HG03457 (cell line): Measurements from ENCODE around the gene ADGRV1.

Source experiments
- ATAC-seq: cut with Tn5 transposase; IDR thresholded peaks from one replicate; pipeline ENCODE4 v1.9.1; 2021; ENCODE audit warnings: moderate number of reproducible peaks; ENCODE audit not compliant: unreplicated experiment

ADGRV1 gene

GRCh38 chr5:91177639-91178038 is 619.0 kb downstream of the ADGRV1 start:
- ATAC-seq, result no peak

- no peak for ATAC-seq
Measured at GRCh38 chr5:91178461-91178860, 619.9 kb downstream of the ADGRV1 start.

- no peak for ATAC-seq
Measured at GRCh38 chr5:91179018-91179417, 620.4 kb downstream of the ADGRV1 start.

GRCh38 chr5:91180506-91180905 is 621.9 kb downstream of the ADGRV1 start:
- ATAC-seq, result no peak

GRCh38 chr5:91182763-91183162 is 624.2 kb downstream of the ADGRV1 start:
- no peak for ATAC-seq

- no peak for ATAC-seq
Measured at GRCh38 chr5:91183743-91184142, 625.1 kb downstream of the ADGRV1 start.

GRCh38 chr5:91186101-91186500 is 627.5 kb downstream of the ADGRV1 start:
- ATAC-seq, result no peak

- ATAC-seq, result no peak
Measured at GRCh38 chr5:91187032-91187431, 628.4 kb downstream of the ADGRV1 start.

GRCh38 chr5:91188755-91189154 is 630.2 kb downstream of the ADGRV1 start:
- no peak for ATAC-seq

- ATAC-seq, result peak; percentile 59
Measured at GRCh38 chr5:91189480-91190313, 631.1 kb downstream of the ADGRV1 start.

- no peak for ATAC-seq
Measured at GRCh38 chr5:91190314-91190690, 631.7 kb downstream of the ADGRV1 start.

- ATAC-seq, result no peak
Measured at GRCh38 chr5:91194824-91195381, 636.3 kb downstream of the ADGRV1 start.

GRCh38 chr5:91200692-91201091 is 642.1 kb downstream of the ADGRV1 start:
- ATAC-seq, result no peak

GRCh38 chr5:91206103-91206502 is 647.5 kb downstream of the ADGRV1 start:
- ATAC-seq, result no peak

- no peak for ATAC-seq
Measured at GRCh38 chr5:91206734-91207133, 648.1 kb downstream of the ADGRV1 start.

- no peak for ATAC-seq
Measured at GRCh38 chr5:91207248-91207647, 648.7 kb downstream of the ADGRV1 start.

GRCh38 chr5:91211997-91212713 is 653.6 kb downstream of the ADGRV1 start:
- no peak for ATAC-seq

GRCh38 chr5:91212714-91213092 is 654.1 kb downstream of the ADGRV1 start:
- ATAC-seq, result no peak
